Measurements from ENCODE around the gene CENPU.

DNA sequence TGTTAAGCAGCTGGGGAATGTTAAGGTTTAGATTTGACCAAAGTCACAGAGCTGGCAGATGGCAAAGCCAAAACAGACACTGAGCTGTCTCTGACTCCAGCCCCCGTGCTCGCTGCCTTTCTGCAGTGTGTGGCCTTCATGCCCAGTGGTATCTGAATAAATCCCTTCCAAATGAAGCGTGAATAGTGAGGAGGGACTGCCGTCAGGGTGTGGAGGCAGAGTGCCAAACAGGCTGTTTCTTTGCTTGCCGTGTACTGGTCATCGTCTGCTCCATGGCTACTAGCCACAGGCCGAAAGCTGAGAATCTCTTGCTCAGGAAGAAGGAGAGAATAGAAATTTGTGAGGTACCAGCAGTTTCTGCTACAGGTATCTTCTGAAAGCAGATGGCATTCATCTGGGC lies 64.6 kb downstream of the CENPU start:
- TF ChIP-seq CTCF (IDR thresholded peaks at IDR 0.05), result no peak
- no peak for TF ChIP-seq POLR2A (IDR thresholded peaks at IDR 0.05)
- no peak for TF ChIP-seq EP300 (IDR thresholded peaks at IDR 0.05)

Data from suprapubic skin (tissue), 3 donors.